ENCODE results near the gene PRSS38. TPM values are rescaled to one million over a fixed set of nuclear protein-coding genes. Genes with fewer than 3 reads are reported as not detected.

PRSS38 gene
- total and polyA plus RNA-seq, 2 donors from 2014 or later: not detected

- no peak overlapping the region for H3K27ac ChIP-seq (ENCODE audit: low read depth in 2 of 2, low read length in 2 of 2)
- H3K9me3 ChIP-seq (ENCODE audit: control insufficient read depth in 2 of 3, insufficient read depth in 1 of 3, low read length in 3 of 3): peaks cover 0 to 2% (median 0%) of the 10 kb centered on the region in 3 donors
- no peak overlapping the region for H3K4me3 ChIP-seq (ENCODE audit: low read length in 3 of 3)
- no peaks in the 10 kb centered on the region for H3K36me3 ChIP-seq (ENCODE audit: control insufficient read depth in 2 of 3, insufficient read depth in 3 of 3, low read length in 3 of 3)
- no peak for DNase-seq
- intact Hi-C loops (cut with DNase I): no loop called here
- H3K27me3 ChIP-seq (ENCODE audit: control insufficient read depth, insufficient read depth, low read length): no peaks in the 10 kb centered on the region
- no peaks in the 10 kb centered on the region for H3K4me1 ChIP-seq (ENCODE audit: control insufficient read depth in 2 of 3, insufficient read depth in 2 of 3, low read depth in 1 of 3, low read length in 3 of 3)
- no peak for TF ChIP-seq CTCF (IDR thresholded peaks at IDR 0.05; ENCODE audit: borderline replicate concordance, extremely low read depth, insufficient read depth)
- H3K9ac ChIP-seq (ENCODE audit: low read length in 3 of 3): no peak overlapping the region
- no peak for FAIRE-seq
These were observed 1.5 kb upstream of the PRSS38 start for GRCh38 chr1:227813962-227814361.

- Histone ChIP-seq H3K9me3 (ENCODE audit: control insufficient read depth in 2 of 3, insufficient read depth in 1 of 3, low read length in 3 of 3) (peaks cover 0 to 6% (median 0%) of the 10 kb centered on the region in 3 donors), H3K4me1 (ENCODE audit: control insufficient read depth in 2 of 3, insufficient read depth in 2 of 3, low read depth in 1 of 3, low read length in 3 of 3) (no peaks in the 10 kb centered on the region), H3K36me3 (ENCODE audit: control insufficient read depth in 2 of 3, insufficient read depth in 3 of 3, low read length in 3 of 3) (no peaks in the 10 kb centered on the region), H3K27me3 (ENCODE audit: control insufficient read depth, insufficient read depth, low read length) (no peaks in the 10 kb centered on the region), H3K4me3 (ENCODE audit: low read length in 3 of 3) (no peak overlapping the region), H3K27ac (ENCODE audit: low read depth in 2 of 2, low read length in 2 of 2) (no peak overlapping the region), H3K9ac (ENCODE audit: low read length in 3 of 3) (no peak overlapping the region)
- intact Hi-C loops (cut with DNase I): no loop called here
- no peak for TF ChIP-seq CTCF (IDR thresholded peaks at IDR 0.05; ENCODE audit: borderline replicate concordance, extremely low read depth, insufficient read depth)
- no peak for FAIRE-seq
- no peak for DNase-seq
These were observed 1.4 kb downstream of the PRSS38 start for GRCh38 chr1:227816750-227817446.

GRCh38 chr1:227823537-227823936 is 8.1 kb downstream of the PRSS38 start:
- Histone ChIP-seq H3K4me3 (ENCODE audit: low read length in 3 of 3) (no peak overlapping the region), H3K9ac (ENCODE audit: low read length in 3 of 3) (no peak overlapping the region), H3K27me3 (ENCODE audit: control insufficient read depth, insufficient read depth, low read length) (no peaks in the 10 kb centered on the region), H3K9me3 (ENCODE audit: control insufficient read depth in 2 of 3, insufficient read depth in 1 of 3, low read length in 3 of 3) (peaks cover 0 to 8% (median 2%) of the 10 kb centered on the region in 3 donors), H3K36me3 (ENCODE audit: control insufficient read depth in 2 of 3, insufficient read depth in 3 of 3, low read length in 3 of 3) (no peaks in the 10 kb centered on the region), H3K4me1 (ENCODE audit: control insufficient read depth in 2 of 3, insufficient read depth in 2 of 3, low read depth in 1 of 3, low read length in 3 of 3) (no peaks in the 10 kb centered on the region), H3K27ac (ENCODE audit: low read depth in 2 of 2, low read length in 2 of 2) (no peak overlapping the region)
- TF ChIP-seq CTCF (IDR thresholded peaks at IDR 0.05; ENCODE audit: borderline replicate concordance, extremely low read depth, insufficient read depth): no peak
- DNase-seq: no peak
- FAIRE-seq: no peak
- intact Hi-C loops (cut with DNase I): no loop called here
